ENCODE results near the gene LRRC43.

DNA sequence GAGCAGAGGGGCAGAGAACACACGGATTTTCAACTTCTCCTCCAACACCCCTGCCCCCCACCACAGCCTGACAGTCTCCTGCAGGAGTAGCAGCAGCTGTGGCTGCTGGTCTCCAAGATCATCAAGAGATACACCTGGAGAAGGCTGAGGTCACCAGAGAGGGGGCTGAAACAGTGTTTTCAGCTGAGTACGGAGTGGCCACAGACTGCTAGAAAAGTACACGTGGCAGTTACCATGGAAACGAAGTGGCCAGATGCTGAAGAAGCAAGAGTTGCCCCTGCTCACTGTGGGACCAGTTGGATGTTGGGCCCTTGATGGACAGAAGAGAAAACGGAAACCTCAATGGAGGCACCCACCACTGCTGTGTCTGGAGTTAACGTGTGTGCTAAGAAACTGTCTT, 47.9 kb downstream of the LRRC43 start:
- TF ChIP-seq CREB1 (CRISPR knock-in tag; IDR thresholded peaks at IDR 0.05; ENCODE audit: low read depth) (no peak), CTCF (conservative IDR thresholded peaks at IDR 0.05; ENCODE audit: low read depth in 2 of 2) (no peak), POLR2AphosphoS5 (IDR thresholded peaks at IDR 0.05; ENCODE audit: low read depth) (no peak), EZH2 (IDR thresholded peaks at IDR 0.05; ENCODE audit: low read depth, unreplicated experiment) (no peak), REST (IDR thresholded peaks at IDR 0.05; ENCODE audit: unreplicated experiment) (no peak), JUNB (IDR thresholded peaks at IDR 0.05; ENCODE audit: unreplicated experiment) (no peak), NANOG (IDR thresholded peaks at IDR 0.05; ENCODE audit: borderline replicate concordance) (no peak), EZH2phosphoT487 (IDR thresholded peaks at IDR 0.05; ENCODE audit: unreplicated experiment) (no peak), STAT1 (IDR thresholded peaks at IDR 0.05; ENCODE audit: unreplicated experiment) (no peak), ZNF462 (CRISPR knock-in tag; IDR thresholded peaks at IDR 0.05) (no peak), ZNF114 (CRISPR knock-in tag; IDR thresholded peaks at IDR 0.05) (no peak)
- TF ChIP-seq, protein P1, sequence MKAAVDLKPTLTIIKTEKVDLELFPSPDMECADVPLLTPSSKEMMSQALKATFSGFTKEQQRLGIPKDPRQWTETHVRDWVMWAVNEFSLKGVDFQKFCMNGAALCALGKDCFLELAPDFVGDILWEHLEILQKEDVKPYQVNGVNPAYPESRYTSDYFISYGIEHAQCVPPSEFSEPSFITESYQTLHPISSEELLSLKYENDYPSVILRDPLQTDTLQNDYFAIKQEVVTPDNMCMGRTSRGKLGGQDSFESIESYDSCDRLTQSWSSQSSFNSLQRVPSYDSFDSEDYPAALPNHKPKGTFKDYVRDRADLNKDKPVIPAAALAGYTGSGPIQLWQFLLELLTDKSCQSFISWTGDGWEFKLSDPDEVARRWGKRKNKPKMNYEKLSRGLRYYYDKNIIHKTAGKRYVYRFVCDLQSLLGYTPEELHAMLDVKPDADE (IDR thresholded peaks at IDR 0.05) = no peak

All from GM23338 (cell line).